OCI-LY7 (cell line): ENCODE results near the gene HERC6.
"Not testable (repeated sequence)": the region's sequence is repeated elsewhere in the genome, so short reads cannot be mapped to it uniquely, and the experiment has no call there.

ENCODE experiments used
- CTCF ChIP-seq: fragments of 200-600 bp; sonication (generic); conservative IDR thresholded peaks from 2 replicates; pipeline ENCODE4 v1.5.1; 2014; ENCODE audit warnings: mild to moderate bottlenecking, antibody characterized with exemption, low read length, moderate library complexity, mixed read lengths
- EZH2phosphoT487 ChIP-seq: fragments of 200-600 bp; sonication (generic); IDR thresholded peaks from 2 replicates; pipeline ENCODE4 v1.6.1; 2018; ENCODE audit warnings: low read depth, borderline replicate concordance, mild to moderate bottlenecking, mixed run types, antibody characterized with exemption, low read length, moderate library complexity, mixed read lengths

- not testable (repeated sequence) for TF ChIP-seq CTCF, EZH2phosphoT487
These were observed 69.6 kb downstream of the HERC6 start for GRCh38 chr4:88448211-88448765.
